Muscle layer of duodenum (tissue), 2 donors: ENCODE results near the gene LHFPL6.

Experiments
- H3K27ac ChIP-seq: one replicate; pipeline ENCODE4 v1.7.0; 2013; ENCODE audit warnings: mild to moderate bottlenecking, low read length
- H3K27me3 ChIP-seq: one replicate; pipeline ENCODE4 v1.7.0; 2013; ENCODE audit warnings: low read depth, mild to moderate bottlenecking, control low read depth, low read length
- H3K36me3 ChIP-seq, 2 donors: one replicate each; pipeline ENCODE4 v1.7.0; 2013; ENCODE audit warnings: low read length in 2 of 2, control low read depth in 1 of 2, mild to moderate bottlenecking in 1 of 2; ENCODE audit not compliant: insufficient read depth in 2 of 2, control insufficient read depth in 1 of 2
- H3K4me1 ChIP-seq, 2 donors: one replicate each; pipeline ENCODE4 v1.7.0; 2013; ENCODE audit warnings: low read length in 2 of 2, mild to moderate bottlenecking in 2 of 2, control low read depth in 1 of 2, moderate library complexity in 1 of 2; ENCODE audit not compliant: insufficient read depth in 2 of 2, control insufficient read depth in 1 of 2
- H3K4me3 ChIP-seq, 2 donors: one replicate each; pipeline ENCODE4 v1.7.0; 2013; ENCODE audit warnings: low read length in 2 of 2, low read depth in 1 of 2, mild to moderate bottlenecking in 1 of 2
- H3K9me3 ChIP-seq, 2 donors: one replicate each; pipeline ENCODE4 v1.7.0; 2013; ENCODE audit warnings: low read length in 2 of 2, control low read depth in 1 of 2, mild to moderate bottlenecking in 1 of 2; ENCODE audit not compliant: control insufficient read depth in 1 of 2
- donor health status: healthy.

The LHFPL6 gene

DNA sequence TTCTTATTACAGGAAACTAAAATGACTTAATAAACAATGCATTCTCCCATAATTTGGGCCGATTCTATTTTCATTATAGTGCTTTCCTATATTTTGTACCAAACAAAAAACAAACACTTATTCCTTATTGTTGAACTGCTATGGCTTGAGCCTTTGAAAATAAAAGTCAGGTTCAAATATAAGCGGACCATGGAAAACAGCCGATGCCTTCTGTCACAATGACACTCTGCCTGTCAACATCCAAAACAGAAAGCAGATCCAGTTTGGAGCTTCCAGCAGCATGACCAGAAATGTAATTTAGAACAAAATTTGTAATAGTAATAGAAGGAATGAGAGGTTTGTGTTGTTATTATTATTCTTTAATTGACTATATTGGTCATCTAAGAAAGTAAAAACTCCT lies 194.5 kb downstream of the LHFPL6 start:
- H3K4me3 ChIP-seq = no peak overlapping the region
- no peaks in the 10 kb centered on the region for H3K36me3 ChIP-seq
- H3K4me1 ChIP-seq = peaks cover 0 to 12% of the 10 kb centered on the region in 2 donors
- no peaks in the 10 kb centered on the region for H3K9me3 ChIP-seq
- no peak overlapping the region for H3K27ac ChIP-seq
- H3K27me3 ChIP-seq = no peaks in the 10 kb centered on the region

DNA sequence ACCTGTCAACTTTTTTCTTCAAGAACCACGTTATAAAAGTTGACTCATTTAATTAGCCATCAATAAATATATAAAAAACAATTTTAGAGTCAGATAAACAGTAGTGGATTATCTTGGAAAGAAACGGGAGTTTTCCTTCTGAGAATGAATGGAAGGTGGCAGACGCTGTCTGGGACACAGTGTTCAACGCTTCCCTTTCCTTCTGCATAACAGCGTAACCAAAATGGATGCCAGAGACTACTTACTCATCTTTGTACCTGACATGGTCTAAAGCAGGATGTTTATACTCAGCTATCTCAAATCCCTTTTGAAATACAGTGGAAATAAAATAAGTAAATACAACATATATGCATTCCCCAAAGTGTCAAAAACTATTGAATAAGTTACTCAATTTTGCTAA lies 195.2 kb downstream of the LHFPL6 start:
- Histone ChIP-seq H3K27ac (no peak overlapping the region), H3K36me3 (no peaks in the 10 kb centered on the region), H3K27me3 (no peaks in the 10 kb centered on the region), H3K4me1 (peaks cover 0 to 12% of the 10 kb centered on the region in 2 donors), H3K4me3 (no peak overlapping the region), H3K9me3 (no peaks in the 10 kb centered on the region)

DNA sequence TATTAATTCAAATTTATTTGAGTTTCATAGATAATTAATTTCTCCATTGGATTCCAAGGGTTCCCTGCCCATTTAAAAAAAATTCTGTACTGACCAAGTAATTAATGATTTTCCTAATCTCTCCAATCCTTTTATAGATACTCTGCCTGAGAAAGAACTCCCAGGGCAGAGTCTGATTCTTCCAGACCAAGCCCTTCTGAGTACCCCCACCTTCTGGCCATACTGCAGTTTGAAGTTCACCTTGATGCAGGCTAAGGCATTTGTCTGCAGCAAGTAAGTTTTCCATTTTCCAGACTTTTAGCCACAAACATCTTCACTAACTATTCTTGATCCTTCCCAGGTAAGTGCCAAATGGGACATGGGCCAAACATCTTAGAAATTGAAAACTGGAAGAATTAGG lies 195.9 kb downstream of the LHFPL6 start:
- H3K4me3 ChIP-seq = no peak overlapping the region
- no peaks in the 10 kb centered on the region for H3K27me3 ChIP-seq
- H3K36me3 ChIP-seq = no peaks in the 10 kb centered on the region
- no peaks in the 10 kb centered on the region for H3K9me3 ChIP-seq
- H3K27ac ChIP-seq = no peak overlapping the region
- peaks cover 0 to 12% of the 10 kb centered on the region in 2 donors for H3K4me1 ChIP-seq

DNA sequence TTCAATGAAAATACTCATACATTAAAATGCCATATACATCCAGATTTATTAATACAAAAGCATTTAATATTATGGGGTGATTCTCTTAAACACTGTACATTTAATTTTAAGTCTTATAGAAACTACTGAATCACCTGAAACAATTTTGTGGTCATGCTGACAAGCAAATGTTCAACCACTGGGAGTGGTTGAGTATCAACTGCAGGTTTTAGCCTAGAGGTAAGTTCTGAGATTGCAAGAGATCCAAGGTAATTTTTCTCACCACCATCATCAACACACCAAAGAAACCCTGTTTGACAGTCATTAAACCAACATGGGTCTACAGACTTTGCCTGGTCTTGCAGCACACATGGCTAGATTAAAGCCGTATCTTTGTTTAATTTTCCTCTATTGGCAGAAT lies 196.3 kb downstream of the LHFPL6 start:
- H3K27ac ChIP-seq = no peak overlapping the region
- H3K4me3 ChIP-seq = no peak overlapping the region
- peaks cover 0 to 12% of the 10 kb centered on the region in 2 donors for H3K4me1 ChIP-seq
- H3K9me3 ChIP-seq = no peaks in the 10 kb centered on the region
- no peaks in the 10 kb centered on the region for H3K27me3 ChIP-seq
- H3K36me3 ChIP-seq = no peaks in the 10 kb centered on the region

DNA sequence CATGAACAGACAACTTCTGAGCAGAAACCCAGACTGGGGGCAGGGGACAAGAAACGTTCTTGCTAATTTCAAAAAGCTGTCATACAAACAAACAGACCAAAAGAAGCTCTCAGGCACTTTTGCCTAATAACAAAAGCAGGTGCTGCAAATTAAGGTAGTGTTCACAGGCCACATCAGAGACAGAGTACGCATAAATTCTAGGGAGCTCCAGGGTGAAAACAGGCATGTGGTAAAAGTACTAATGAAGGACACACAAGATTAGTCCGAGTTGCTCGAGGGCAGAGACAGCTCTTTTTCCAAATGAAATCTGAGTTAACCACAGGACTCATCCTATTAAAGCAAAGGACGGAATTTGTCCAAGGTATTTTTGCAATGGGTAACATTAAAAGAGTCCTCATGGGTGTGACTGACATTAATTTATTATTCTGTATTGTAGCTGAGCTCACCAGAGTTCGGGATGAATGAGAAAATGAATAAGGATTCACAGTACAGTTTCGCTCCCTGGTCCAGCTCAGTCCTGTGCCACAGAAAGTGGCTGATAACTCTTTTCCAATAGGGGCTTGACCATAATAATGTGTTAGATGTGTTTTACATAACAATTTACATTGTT lies 197.3 kb downstream of the LHFPL6 start:
- Histone ChIP-seq H3K4me1 (peaks cover 0 to 12% of the 10 kb centered on the region in 2 donors), H3K36me3 (no peaks in the 10 kb centered on the region), H3K27me3 (no peaks in the 10 kb centered on the region), H3K4me3 (no peak overlapping the region), H3K9me3 (no peaks in the 10 kb centered on the region), H3K27ac (no peak overlapping the region)

DNA sequence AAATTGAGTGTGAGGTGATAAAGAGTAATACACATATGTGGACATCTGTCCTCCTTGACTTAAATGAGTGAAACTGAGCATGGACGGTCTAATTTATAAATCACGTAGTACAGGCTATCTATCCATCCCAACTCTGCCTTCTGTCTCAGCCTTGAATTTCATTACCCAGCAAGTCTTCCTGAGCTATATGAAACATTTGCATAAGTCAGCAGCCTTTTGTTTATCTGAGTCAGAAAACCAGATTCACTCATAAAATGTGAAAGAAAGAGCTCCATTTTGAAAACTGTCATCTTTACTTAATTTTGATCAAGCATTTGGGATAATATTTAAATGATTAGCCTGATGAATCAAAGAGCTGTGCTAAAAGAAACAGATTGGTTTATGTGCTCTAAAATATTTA lies 197.9 kb downstream of the LHFPL6 start:
- no peaks in the 10 kb centered on the region for H3K36me3 ChIP-seq
- H3K9me3 ChIP-seq = no peaks in the 10 kb centered on the region
- H3K4me3 ChIP-seq = no peak overlapping the region
- peaks cover 0 to 12% of the 10 kb centered on the region in 2 donors for H3K4me1 ChIP-seq
- H3K27ac ChIP-seq = no peak overlapping the region
- H3K27me3 ChIP-seq = no peaks in the 10 kb centered on the region

DNA sequence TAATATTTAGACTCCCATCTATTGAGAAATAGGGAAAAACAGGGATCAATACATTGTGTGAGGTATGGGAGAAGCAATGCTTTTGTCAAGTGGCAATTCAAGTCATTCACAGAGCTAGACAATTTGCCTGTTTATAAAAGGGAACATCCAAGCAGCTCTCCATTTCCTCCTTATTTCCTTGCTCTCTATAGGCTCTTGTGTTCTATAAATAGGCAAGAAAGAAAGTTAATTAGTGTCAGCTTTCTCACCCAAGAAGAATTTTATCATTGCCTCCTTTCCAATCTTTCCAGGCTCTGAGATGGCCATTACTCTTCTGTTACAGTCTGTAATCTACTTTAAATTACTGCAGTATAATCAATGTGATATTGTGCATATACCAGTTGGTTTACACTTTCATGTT lies 199.9 kb downstream of the LHFPL6 start:
- Histone ChIP-seq H3K36me3 (no peaks in the 10 kb centered on the region), H3K27me3 (no peaks in the 10 kb centered on the region), H3K27ac (no peak overlapping the region), H3K4me3 (no peak overlapping the region), H3K9me3 (no peaks in the 10 kb centered on the region), H3K4me1 (peaks cover 0 to 5% of the 10 kb centered on the region in 2 donors)

DNA sequence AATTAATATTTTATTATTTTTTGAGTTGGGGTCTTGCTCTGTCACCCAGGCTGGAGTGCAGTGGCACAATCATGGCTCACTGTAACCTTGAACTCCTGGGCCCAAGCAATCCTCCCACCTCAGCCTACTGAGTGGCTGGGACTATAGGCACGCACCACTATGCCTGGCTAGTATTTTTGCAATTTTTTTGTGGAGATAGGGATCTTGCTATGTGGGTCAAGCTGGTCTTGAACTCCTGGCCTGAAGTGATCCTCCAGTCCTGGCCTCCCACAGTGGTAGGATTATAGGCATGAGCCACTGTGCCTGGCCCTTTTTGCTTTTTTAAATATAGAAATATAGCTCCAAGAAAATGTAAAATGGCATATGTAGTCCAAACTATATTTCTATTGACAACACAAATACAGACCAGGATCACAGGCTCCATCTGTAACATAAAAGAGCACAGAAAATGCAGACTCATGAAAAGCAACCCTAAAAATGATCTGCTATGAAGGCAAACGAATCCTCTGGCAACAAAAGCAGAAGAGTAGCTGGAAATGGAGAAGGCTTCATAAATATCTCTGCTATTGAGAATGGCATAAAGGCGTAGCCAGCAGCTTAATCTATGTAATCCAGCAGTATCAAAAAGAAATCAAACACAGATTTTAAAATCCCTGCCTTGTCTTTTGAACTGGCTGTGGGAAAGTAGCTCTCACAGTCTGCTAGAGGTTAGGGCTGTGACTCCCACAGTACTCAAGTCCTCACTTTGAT lies 200.6 kb downstream of the LHFPL6 start:
- no peaks in the 10 kb centered on the region for H3K27me3 ChIP-seq
- H3K9me3 ChIP-seq = no peaks in the 10 kb centered on the region
- H3K4me1 ChIP-seq = no peaks in the 10 kb centered on the region
- H3K36me3 ChIP-seq = no peaks in the 10 kb centered on the region
- no peak overlapping the region for H3K27ac ChIP-seq
- no peak overlapping the region for H3K4me3 ChIP-seq

DNA sequence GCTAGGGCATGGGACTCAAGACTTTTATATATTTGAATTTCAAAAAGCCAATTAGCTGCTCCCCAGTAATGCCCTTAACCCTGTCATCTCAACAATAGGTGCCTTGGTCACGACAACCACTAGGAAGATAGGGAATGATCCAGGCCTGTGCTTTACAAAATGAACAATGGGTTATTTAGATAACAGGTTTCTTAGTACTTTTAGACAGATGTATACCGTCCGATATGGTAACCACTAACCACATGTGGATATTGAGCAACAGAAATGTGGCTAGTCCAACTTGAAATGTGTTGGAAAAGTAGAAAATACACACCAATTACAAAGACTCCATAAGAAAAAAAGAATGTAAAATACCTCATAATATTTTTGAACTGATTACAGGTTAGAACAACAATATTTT lies 201.2 kb downstream of the LHFPL6 start:
- no peak overlapping the region for H3K4me3 ChIP-seq
- H3K27ac ChIP-seq = no peak overlapping the region
- no peaks in the 10 kb centered on the region for H3K9me3 ChIP-seq
- no peaks in the 10 kb centered on the region for H3K27me3 ChIP-seq
- peaks cover 0 to 3% of the 10 kb centered on the region in 2 donors for H3K4me1 ChIP-seq
- no peaks in the 10 kb centered on the region for H3K36me3 ChIP-seq

DNA sequence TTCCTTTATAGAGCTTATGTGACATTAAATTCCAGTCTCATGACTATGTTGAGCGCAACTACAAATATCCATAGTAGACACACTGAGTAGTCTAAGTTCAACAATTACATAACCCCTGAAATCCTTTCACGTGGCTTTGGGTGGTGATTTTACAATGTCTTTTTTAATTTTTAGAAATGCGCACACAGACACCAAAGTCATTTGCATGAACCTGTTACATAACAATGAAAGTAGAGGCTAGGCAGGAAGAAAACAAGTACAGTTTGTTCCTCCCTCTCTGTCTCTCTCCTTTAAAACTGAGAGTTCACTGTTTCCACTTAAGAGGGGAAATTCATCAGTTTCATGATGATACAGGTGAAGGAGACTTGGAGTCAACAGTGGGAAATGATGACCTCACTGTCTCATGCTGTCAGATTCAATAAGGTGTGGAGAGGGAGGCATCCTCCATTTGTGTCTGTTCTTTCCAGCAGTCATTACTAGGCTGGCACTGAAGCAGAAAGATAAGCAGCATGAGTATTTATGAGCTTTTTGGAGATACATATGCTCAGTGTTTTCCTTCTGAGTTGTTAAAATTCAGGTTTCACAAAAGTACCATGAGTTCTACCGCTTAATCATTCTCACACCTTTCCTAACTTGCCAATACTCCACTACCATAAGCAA lies 201.8 kb downstream of the LHFPL6 start:
- no peak overlapping the region for H3K27ac ChIP-seq
- H3K9me3 ChIP-seq = no peaks in the 10 kb centered on the region

DNA sequence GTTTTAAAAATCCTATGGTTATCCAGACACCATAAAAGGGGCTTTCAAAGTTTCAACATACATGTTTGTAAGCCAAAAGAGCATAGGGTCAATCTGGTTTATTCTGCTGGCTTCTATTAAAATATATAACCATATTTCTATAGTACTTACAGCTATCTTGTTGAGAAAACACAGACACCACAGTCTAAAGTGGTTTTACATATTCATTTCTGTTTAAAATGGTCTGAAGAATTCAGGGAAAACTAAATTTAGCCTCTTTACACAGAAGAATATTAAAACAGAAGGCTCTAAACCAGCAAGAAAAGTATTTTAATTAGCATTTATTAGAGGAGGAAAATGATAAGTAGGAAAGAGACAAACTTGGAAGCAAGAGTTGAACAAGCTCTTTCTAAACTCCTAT lies 203.9 kb downstream of the LHFPL6 start:
- no peaks in the 10 kb centered on the region for H3K27me3 ChIP-seq
- no peak overlapping the region for H3K27ac ChIP-seq
- H3K9me3 ChIP-seq = no peaks in the 10 kb centered on the region
- no peaks in the 10 kb centered on the region for H3K36me3 ChIP-seq
- H3K4me1 ChIP-seq = peaks cover 0 to 3% of the 10 kb centered on the region in 2 donors
- H3K4me3 ChIP-seq = no peak overlapping the region

More for the DNA sequence above, 201.8 kb downstream of the LHFPL6 start:
- Histone ChIP-seq H3K36me3 (no peaks in the 10 kb centered on the region), H3K27me3 (no peaks in the 10 kb centered on the region), H3K4me3 (no peak overlapping the region), H3K4me1 (peaks cover 0 to 3% of the 10 kb centered on the region in 2 donors)
